Measurements from ENCODE around the gene C9orf85.

GRCh38 chr9:71985297-71985911, 74.0 kb downstream of the C9orf85 start:
- TF ChIP-seq, protein P1, sequence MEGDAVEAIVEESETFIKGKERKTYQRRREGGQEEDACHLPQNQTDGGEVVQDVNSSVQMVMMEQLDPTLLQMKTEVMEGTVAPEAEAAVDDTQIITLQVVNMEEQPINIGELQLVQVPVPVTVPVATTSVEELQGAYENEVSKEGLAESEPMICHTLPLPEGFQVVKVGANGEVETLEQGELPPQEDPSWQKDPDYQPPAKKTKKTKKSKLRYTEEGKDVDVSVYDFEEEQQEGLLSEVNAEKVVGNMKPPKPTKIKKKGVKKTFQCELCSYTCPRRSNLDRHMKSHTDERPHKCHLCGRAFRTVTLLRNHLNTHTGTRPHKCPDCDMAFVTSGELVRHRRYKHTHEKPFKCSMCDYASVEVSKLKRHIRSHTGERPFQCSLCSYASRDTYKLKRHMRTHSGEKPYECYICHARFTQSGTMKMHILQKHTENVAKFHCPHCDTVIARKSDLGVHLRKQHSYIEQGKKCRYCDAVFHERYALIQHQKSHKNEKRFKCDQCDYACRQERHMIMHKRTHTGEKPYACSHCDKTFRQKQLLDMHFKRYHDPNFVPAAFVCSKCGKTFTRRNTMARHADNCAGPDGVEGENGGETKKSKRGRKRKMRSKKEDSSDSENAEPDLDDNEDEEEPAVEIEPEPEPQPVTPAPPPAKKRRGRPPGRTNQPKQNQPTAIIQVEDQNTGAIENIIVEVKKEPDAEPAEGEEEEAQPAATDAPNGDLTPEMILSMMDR (IDR thresholded peaks at IDR 0.05) = peak in 3 of 6 experiments; percentile 56 to 65 (median 64)
- TF ChIP-seq POLR2A (IDR thresholded peaks at IDR 0.05) = no peak
